ENCODE results near the gene TMTC1. TPM values are rescaled to one million over a fixed set of nuclear protein-coding genes. Genes with fewer than 3 reads are reported as not detected.

Gene TMTC1
- total and polyA plus RNA-seq, 2 of the 8 experiments (the other 6 are each of a cell fraction or from before 2014, with no cell fraction given) = 15.4 to 20.8 TPM

DNA sequence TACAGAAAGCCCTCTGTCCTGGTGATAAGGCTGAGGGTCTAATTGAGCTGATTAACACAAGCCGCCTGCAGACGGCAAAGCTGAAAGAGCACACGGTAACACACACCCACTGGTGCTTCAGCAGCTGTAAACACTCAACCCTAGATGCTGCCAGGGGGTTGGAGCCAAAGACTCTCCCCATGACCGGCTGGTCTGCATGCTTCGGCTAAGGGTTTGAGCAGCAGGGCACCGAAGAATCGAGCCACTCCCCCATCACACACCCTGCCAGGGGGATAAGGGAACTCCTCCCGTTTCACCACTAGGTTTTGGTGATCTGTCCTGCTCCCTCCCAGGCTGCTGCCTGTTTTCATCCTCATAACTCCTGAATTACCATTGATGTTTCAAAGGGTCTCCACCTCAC is 145.2 kb downstream of the TMTC1 start:
- Histone ChIP-seq H3K14ac (ENCODE audit: insufficient read length) (no peak overlapping the region), H3K9ac (replicated peaks in 1 of 4; ENCODE audit: extremely low read depth in 1 of 4, low read depth in 3 of 4, low read length in 3 of 4) (no peak overlapping the region), H4K20me1 (replicated peaks in 1 of 2; ENCODE audit: control insufficient read depth in 1 of 2, insufficient read depth in 2 of 2, low read length in 2 of 2) (no peaks in the 10 kb centered on the region), H2BK15ac (ENCODE audit: low read length) (no peak overlapping the region), H2BK20ac (ENCODE audit: low read length) (no peak overlapping the region), H3K27me3 (replicated peaks in 1 of 4; ENCODE audit: control insufficient read depth in 3 of 4, extremely low read depth in 1 of 4, insufficient read depth in 3 of 4, low read length in 3 of 4) (no peaks in the 10 kb centered on the region), H2AFZ (ENCODE audit: low read length) (no peak overlapping the region), H3K23me2 (ENCODE audit: low read depth, low read length) (peaks cover 2% of the 10 kb centered on the region; the same call in 1 of the 2 replicates), H3K4me3 (ENCODE audit: extremely low read depth in 1 of 4, insufficient read depth in 2 of 4, low read depth in 3 of 4, low read length in 4 of 4) (no peak overlapping the region), H4K8ac (ENCODE audit: extremely low read depth, insufficient read depth, low read length) (no peak overlapping the region; the same call in 1 of the 2 replicates), H3K79me1 (ENCODE audit: low read depth, low read length) (no peaks in the 10 kb centered on the region), H3K79me2 (ENCODE audit: control insufficient read depth in 1 of 2, insufficient read depth in 2 of 2, low read length in 2 of 2) (no peaks in the 10 kb centered on the region), H2BK120ac (replicated peaks; ENCODE audit: low read depth, low read length) (no peak overlapping the region), H3K36me3 (ENCODE audit: control insufficient read depth in 2 of 4, insufficient read depth in 4 of 4, low read length in 3 of 4) (no peaks in the 10 kb centered on the region), H3K23ac (ENCODE audit: insufficient read length) (no peak overlapping the region), H3K56ac (replicated peaks; ENCODE audit: insufficient read length, low read depth, low read length) (no peak overlapping the region), H3K9me3 (ENCODE audit: insufficient read depth in 2 of 2, low read depth in 1 of 2, low read length in 1 of 2) (no peaks in the 10 kb centered on the region), H4K91ac (replicated peaks; ENCODE audit: insufficient read length, low read length) (no peak overlapping the region), H2BK12ac (ENCODE audit: low read depth, low read length) (no peak overlapping the region), H3K4me2 (ENCODE audit: insufficient read depth in 1 of 2, low read depth in 2 of 2, low read length in 2 of 2) (no peak overlapping the region), H2BK5ac (ENCODE audit: low read depth, low read length) (no peak overlapping the region), H3K4ac (replicated peaks; ENCODE audit: insufficient read length, low read depth, low read length) (no peak overlapping the region), H3K27ac (ENCODE audit: low read depth, low read length) (no peak overlapping the region), H3K4me1 (replicated peaks in 1 of 4; ENCODE audit: control insufficient read depth in 3 of 4, insufficient read depth in 4 of 4, low read length in 3 of 4) (peaks cover 0 to 6% (median 4%) of the 10 kb centered on the region in 4 experiments; a peak in 3 of 7 replicates), H4K5ac (ENCODE audit: insufficient read length, low read depth, low read length) (no peak overlapping the region), H2AK5ac (ENCODE audit: low read depth, low read length) (no peak overlapping the region), H3K18ac (ENCODE audit: extremely low read depth, low read length) (no peak overlapping the region)
- no peak for TF ChIP-seq PHF8 (conservative IDR thresholded peaks at IDR 0.05; ENCODE audit: low read depth, low read length)
- TF ChIP-seq RNF2 (IDR thresholded peaks at IDR 0.05; ENCODE audit: borderline replicate concordance, low read depth, low read length, missing control alignments, poor library complexity, severe bottlenecking) = no peak
- no peak for FAIRE-seq
- WGBS, 2 experiments (ENCODE audit: extremely low coverage in 1 of 2, insufficient coverage in 1 of 2, insufficient read length in 1 of 2, insufficient replicate concordance in 2 of 2, low coverage in 1 of 2, low lambda C conversion rate in 2 of 2, missing lambda C conversion rate in 1 of 2) = 63% methylated on average over 6 of the region's 8 CpGs; no CpG with 5 or more reads in 1 of the 2 experiments
- CTCF ChIA-PET (ENCODE audit: partially characterized antibody) = interaction anchor here (0.7 to 2.6 kb wide), 2 partner anchors 251 to 899 kb away, joined by 3 to 5 read pairs; no protein-coding TSS in a partner anchor
- POLR2A ChIA-PET (ENCODE audit: partially characterized antibody) = interaction anchor here (0.9 kb wide), 1 partner anchor 12 kb away, joined by 3 read pairs; no protein-coding TSS in a partner anchor
- DNase-seq (ENCODE audit: low read depth in 1 of 2, low spot score in 2 of 2) = no peak
